ENCODE data around the gene SLC38A4.

SLC38A4 gene

DNA sequence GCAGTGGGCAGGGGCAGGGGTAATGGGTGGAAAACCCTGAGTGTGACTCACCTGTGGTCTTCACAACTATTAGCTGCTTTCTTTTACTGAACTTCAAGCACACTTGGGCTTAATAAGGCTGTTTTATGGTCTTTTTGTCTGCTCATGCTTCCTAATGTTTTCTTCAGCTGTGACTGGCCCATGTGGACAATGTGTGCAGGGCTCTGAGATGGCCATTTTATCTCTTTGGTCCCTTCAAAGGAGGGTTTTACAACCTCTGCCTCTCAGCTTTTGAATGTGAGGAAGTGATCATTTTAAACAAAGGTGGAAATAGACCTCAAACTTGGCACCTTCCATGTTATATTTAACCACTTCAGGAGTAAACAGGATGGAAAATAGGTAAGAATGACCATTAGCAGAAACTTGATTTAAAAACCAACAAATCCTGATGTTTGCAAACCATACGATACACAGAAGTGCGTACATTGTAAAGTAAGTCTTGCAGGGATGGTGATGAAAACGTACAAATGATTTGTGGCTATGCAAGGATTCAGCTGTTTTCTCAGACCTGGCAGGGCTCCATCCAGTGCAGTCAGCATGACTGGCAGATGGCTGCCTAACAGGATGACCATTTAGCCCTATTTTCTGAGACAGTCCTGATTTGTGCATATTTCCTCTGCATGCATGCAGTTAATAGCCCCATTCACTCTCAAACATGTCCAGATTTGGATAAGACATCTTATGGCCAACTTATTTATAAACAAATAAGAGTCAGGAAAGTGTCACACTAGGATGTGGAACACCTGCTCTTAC is 103.2 kb downstream of the SLC38A4 start:
- Histone ChIP-seq H3K9me3 (ENCODE audit: insufficient read depth, low read depth, low read length) (no peaks in the 10 kb centered on the region), H4K20me1 (ENCODE audit: insufficient read depth, low read length, poor library complexity, severe bottlenecking) (no peaks in the 10 kb centered on the region), H3K9ac (ENCODE audit: low read depth, low read length, poor library complexity, severe bottlenecking) (no peak overlapping the region), H3K27me3 (ENCODE audit: insufficient read depth, low read length, poor library complexity, severe bottlenecking) (no peaks in the 10 kb centered on the region), H3K4me3 (ENCODE audit: low read length, poor library complexity, severe bottlenecking) (no peak overlapping the region), H3K36me3 (ENCODE audit: insufficient read depth, low read length) (no peaks in the 10 kb centered on the region), H3K79me2 (ENCODE audit: insufficient read depth, low read length) (no peaks in the 10 kb centered on the region), H3K4me1 (ENCODE audit: insufficient read depth, low read length, poor library complexity, severe bottlenecking) (no peaks in the 10 kb centered on the region), H3K9me2 (replicated peaks; ENCODE audit: low read depth, low read length) (no peaks in the 10 kb centered on the region), H3F3A (ENCODE audit: low read depth) (no peaks in the 10 kb centered on the region), H2AFZ (ENCODE audit: low read length) (no peak overlapping the region), H3K4me2 (ENCODE audit: low read depth, low read length, poor library complexity, severe bottlenecking) (no peak overlapping the region)
- TF ChIP-seq, protein P1, sequence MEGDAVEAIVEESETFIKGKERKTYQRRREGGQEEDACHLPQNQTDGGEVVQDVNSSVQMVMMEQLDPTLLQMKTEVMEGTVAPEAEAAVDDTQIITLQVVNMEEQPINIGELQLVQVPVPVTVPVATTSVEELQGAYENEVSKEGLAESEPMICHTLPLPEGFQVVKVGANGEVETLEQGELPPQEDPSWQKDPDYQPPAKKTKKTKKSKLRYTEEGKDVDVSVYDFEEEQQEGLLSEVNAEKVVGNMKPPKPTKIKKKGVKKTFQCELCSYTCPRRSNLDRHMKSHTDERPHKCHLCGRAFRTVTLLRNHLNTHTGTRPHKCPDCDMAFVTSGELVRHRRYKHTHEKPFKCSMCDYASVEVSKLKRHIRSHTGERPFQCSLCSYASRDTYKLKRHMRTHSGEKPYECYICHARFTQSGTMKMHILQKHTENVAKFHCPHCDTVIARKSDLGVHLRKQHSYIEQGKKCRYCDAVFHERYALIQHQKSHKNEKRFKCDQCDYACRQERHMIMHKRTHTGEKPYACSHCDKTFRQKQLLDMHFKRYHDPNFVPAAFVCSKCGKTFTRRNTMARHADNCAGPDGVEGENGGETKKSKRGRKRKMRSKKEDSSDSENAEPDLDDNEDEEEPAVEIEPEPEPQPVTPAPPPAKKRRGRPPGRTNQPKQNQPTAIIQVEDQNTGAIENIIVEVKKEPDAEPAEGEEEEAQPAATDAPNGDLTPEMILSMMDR (conservative IDR thresholded peaks at IDR 0.05; ENCODE audit: low read length), result no peak
- TF ChIP-seq EZH2phosphoT487 (IDR thresholded peaks at IDR 0.05; ENCODE audit: borderline replicate concordance), result no peak

DNA sequence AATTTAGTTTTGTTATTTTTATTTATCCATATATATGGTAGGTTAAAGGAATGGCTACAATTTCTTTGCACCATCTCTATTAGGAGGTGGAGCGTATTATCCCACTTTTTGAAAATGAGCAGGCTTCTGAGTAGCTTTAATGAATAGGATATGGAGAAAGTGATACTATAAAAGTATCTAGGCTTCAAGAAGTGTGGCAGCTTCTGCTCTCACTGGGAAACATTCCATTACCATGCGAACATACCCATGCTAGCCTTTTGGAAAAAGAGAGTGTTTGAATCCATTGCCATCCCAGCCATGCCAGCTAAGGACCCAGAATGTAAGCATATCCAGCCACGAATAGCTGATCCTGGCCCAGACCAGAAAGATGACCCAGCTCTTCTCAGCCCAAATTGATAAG is 107.3 kb downstream of the SLC38A4 start:
- H3K4me1 ChIP-seq (ENCODE audit: insufficient read depth, low read length, poor library complexity, severe bottlenecking), result no peaks in the 10 kb centered on the region
- no peak overlapping the region for H3K4me3 ChIP-seq (ENCODE audit: low read length, poor library complexity, severe bottlenecking)
- H4K20me1 ChIP-seq (ENCODE audit: insufficient read depth, low read length, poor library complexity, severe bottlenecking), result no peaks in the 10 kb centered on the region
- no peaks in the 10 kb centered on the region for H3K27me3 ChIP-seq (ENCODE audit: insufficient read depth, low read length, poor library complexity, severe bottlenecking)
- H3K9me3 ChIP-seq (ENCODE audit: insufficient read depth, low read depth, low read length), result no peaks in the 10 kb centered on the region
- H3F3A ChIP-seq (ENCODE audit: low read depth), result no peaks in the 10 kb centered on the region
- H3K79me2 ChIP-seq (ENCODE audit: insufficient read depth, low read length), result no peaks in the 10 kb centered on the region
- no peak overlapping the region for H2AFZ ChIP-seq (ENCODE audit: low read length)
- no peak overlapping the region for H3K4me2 ChIP-seq (ENCODE audit: low read depth, low read length, poor library complexity, severe bottlenecking)
- no peaks in the 10 kb centered on the region for H3K9me2 ChIP-seq (replicated peaks; ENCODE audit: low read depth, low read length)
- H3K36me3 ChIP-seq (ENCODE audit: insufficient read depth, low read length), result no peaks in the 10 kb centered on the region
- TF ChIP-seq, protein P1 (conservative IDR thresholded peaks at IDR 0.05; ENCODE audit: low read length), result no peak
- TF ChIP-seq EZH2phosphoT487 (IDR thresholded peaks at IDR 0.05; ENCODE audit: borderline replicate concordance), result no peak
- no peak overlapping the region for H3K9ac ChIP-seq (ENCODE audit: low read depth, low read length, poor library complexity, severe bottlenecking)

DNA sequence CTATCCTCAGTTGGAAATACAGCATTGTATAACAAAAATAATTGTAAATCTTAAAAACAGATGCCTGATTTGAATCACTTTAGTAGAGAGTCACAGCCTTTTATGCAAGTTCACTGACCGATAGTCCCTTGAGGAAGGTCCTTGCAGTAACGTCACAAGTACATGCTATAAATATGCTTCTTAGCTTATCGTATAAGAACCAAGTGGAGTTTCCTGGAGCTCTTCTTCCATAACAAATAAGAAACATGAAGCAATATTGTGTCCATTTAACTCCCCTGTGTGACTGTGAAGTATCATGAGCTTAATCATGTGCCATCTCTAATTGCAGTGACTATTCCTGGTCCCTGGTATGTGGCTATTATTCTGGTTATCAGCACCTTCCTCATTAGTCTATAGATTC is 107.9 kb downstream of the SLC38A4 start:
- no peak overlapping the region for H2AFZ ChIP-seq (ENCODE audit: low read length)

More for the DNA sequence above, 107.9 kb downstream of the SLC38A4 start:
- H3K79me2 ChIP-seq (ENCODE audit: insufficient read depth, low read length), result no peaks in the 10 kb centered on the region
- no peaks in the 10 kb centered on the region for H3K4me1 ChIP-seq (ENCODE audit: insufficient read depth, low read length, poor library complexity, severe bottlenecking)
- no peaks in the 10 kb centered on the region for H3K9me3 ChIP-seq (ENCODE audit: insufficient read depth, low read depth, low read length)
- TF ChIP-seq, protein P1 (conservative IDR thresholded peaks at IDR 0.05; ENCODE audit: low read length), result no peak
- TF ChIP-seq EZH2phosphoT487 (IDR thresholded peaks at IDR 0.05; ENCODE audit: borderline replicate concordance), result no peak
- H4K20me1 ChIP-seq (ENCODE audit: insufficient read depth, low read length, poor library complexity, severe bottlenecking), result no peaks in the 10 kb centered on the region
- no peak overlapping the region for H3K9ac ChIP-seq (ENCODE audit: low read depth, low read length, poor library complexity, severe bottlenecking)
- no peaks in the 10 kb centered on the region for H3K9me2 ChIP-seq (replicated peaks; ENCODE audit: low read depth, low read length)
- H3K4me3 ChIP-seq (ENCODE audit: low read length, poor library complexity, severe bottlenecking), result no peak overlapping the region
- no peaks in the 10 kb centered on the region for H3K36me3 ChIP-seq (ENCODE audit: insufficient read depth, low read length)
- no peaks in the 10 kb centered on the region for H3F3A ChIP-seq (ENCODE audit: low read depth)
- no peaks in the 10 kb centered on the region for H3K27me3 ChIP-seq (ENCODE audit: insufficient read depth, low read length, poor library complexity, severe bottlenecking)
- H3K4me2 ChIP-seq (ENCODE audit: low read depth, low read length, poor library complexity, severe bottlenecking), result no peak overlapping the region
